Small intestine (tissue), 16 donors: ENCODE data around the gene MAGEA11. TPM values are rescaled to one million over a fixed set of nuclear protein-coding genes. Genes with fewer than 3 reads are reported as not detected.
"Not testable (repeated sequence)": the region's sequence is repeated elsewhere in the genome, so short reads cannot be mapped to it uniquely, and the experiment has no call there.

Experiments used
- DNase-seq, 2 donors: peaks; one replicate each; pipeline versions ENCODE4 v3.0.0 to v3.0.0-alpha.2; 2013
- FAIRE-seq: peaks from 2 replicates; lab custom pipeline; 2012; peaks lifted over from hg19 to GRCh38; lab: Jason Lieb, UNC
- H3K27ac ChIP-seq, 3 donors: one replicate each; pipeline ENCODE4 v1.5.1; 2013; ENCODE audit warnings: low read length in 2 of 3, mild to moderate bottlenecking in 2 of 3, control low read depth in 1 of 3, inconsistent platforms in 1 of 3, low read depth in 1 of 3, moderate library complexity in 1 of 3
- H3K27me3 ChIP-seq, 3 donors: one replicate each; pipeline ENCODE4 v1.6.1; 2013; ENCODE audit warnings: low read length in 3 of 3, inconsistent platforms in 1 of 3; ENCODE audit not compliant: control insufficient read depth in 3 of 3, insufficient read depth in 3 of 3
- H3K36me3 ChIP-seq, 3 donors: one replicate each; pipeline ENCODE4 v1.6.1; 2013; ENCODE audit warnings: low read length in 3 of 3, inconsistent platforms in 1 of 3, low read depth in 1 of 3, mild to moderate bottlenecking in 1 of 3, moderate library complexity in 1 of 3; ENCODE audit not compliant: control insufficient read depth in 3 of 3, insufficient read depth in 2 of 3
- H3K4me1 ChIP-seq, 3 donors: one replicate each; pipeline ENCODE4 v1.6.1; 2013; ENCODE audit warnings: low read length in 2 of 3, inconsistent platforms in 1 of 3, low read depth in 1 of 3, mild to moderate bottlenecking in 1 of 3, moderate library complexity in 1 of 3; ENCODE audit not compliant: control insufficient read depth in 3 of 3, insufficient read depth in 2 of 3
- H3K4me3 ChIP-seq, 3 donors: one replicate each; pipeline ENCODE4 v1.5.1; 2013; ENCODE audit warnings: low read length in 3 of 3, control low read depth in 1 of 3, inconsistent platforms in 1 of 3, low read depth in 1 of 3, mild to moderate bottlenecking in 1 of 3, moderate library complexity in 1 of 3
- H3K9me3 ChIP-seq, 2 donors: one replicate each; pipeline ENCODE4 v1.6.1; 2013; ENCODE audit warnings: low read depth in 1 of 2, low read length in 1 of 2; ENCODE audit not compliant: control insufficient read depth in 2 of 2, insufficient read depth in 1 of 2
- WGBS, 3 donors: extraction: QIAGEN DNeasy Blood & Tissue Kit; methylation state at CpG; one replicate each; pipeline ENCODE4 v1.1.7; 2013; 5-methylcytosine and 5-hydroxymethylcytosine counted together
- long read RNA-seq, 10 donors: transcript quantifications; one replicate each; lab custom pipeline, GENCODE V29; 2026
- polyA plus RNA-seq, 4 donors: library from polyadenylated mRNA; stranded (reverse) in 3 of 4; unstranded in 1 of 4; fragments of 200-250 nt in 3 of 4; fragments of 120-200 nt in 1 of 4; gene quantifications; one replicate each; pipeline versions ENCODE4 v1.2.1 to v1.2.3, GENCODE V29; 2013
- donor health status: healthy with polysubstance abuse.
- donor health status: control.
- donor health status: control.
- donor health status: Bipolar disorder and iron deficiency.
- donor health status: healthy.

The MAGEA11 gene, protein sequence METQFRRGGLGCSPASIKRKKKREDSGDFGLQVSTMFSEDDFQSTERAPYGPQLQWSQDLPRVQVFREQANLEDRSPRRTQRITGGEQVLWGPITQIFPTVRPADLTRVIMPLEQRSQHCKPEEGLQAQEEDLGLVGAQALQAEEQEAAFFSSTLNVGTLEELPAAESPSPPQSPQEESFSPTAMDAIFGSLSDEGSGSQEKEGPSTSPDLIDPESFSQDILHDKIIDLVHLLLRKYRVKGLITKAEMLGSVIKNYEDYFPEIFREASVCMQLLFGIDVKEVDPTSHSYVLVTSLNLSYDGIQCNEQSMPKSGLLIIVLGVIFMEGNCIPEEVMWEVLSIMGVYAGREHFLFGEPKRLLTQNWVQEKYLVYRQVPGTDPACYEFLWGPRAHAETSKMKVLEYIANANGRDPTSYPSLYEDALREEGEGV
- not detected for polyA plus RNA-seq
- long read RNA-seq, donor 1, result 0 reads
- long read RNA-seq, donor 2, result 0 reads
- long read RNA-seq, donor 3, result 0 reads
- long read RNA-seq, donor 4, result 0 reads
- long read RNA-seq, donor 5, result 0 reads
- long read RNA-seq, donor 6, result 0 reads
- long read RNA-seq, donor 7, partial matches to known transcripts, result 7 of 7 reads
- long read RNA-seq, donor 7, other reads (novel, unspliced or antisense), result 0 of 7 reads
- long read RNA-seq, donor 8, result 0 reads
- long read RNA-seq, donor 9, result 0 reads
- long read RNA-seq, donor 10, result 0 reads

- Histone ChIP-seq H3K36me3 (no peaks in the 10 kb centered on the region), H3K9me3 (no peaks in the 10 kb centered on the region), H3K4me3 (no peak within 1 kb of the TSS), H3K27me3 (no peaks in the 10 kb centered on the region), H3K4me1 (no peaks in the 10 kb centered on the region), H3K27ac (no peak within 1 kb of the TSS)
- DNase-seq (no peak), FAIRE-seq (no peak)
- WGBS, 3 donors, result 76 to 90% (median 79%) methylated on average over 21 to 28 of the region's 29 CpGs
Observed at GRCh38 chrX:149711545-149712236, at the start of gene MAGEA11. TSS of gene MAGEA11 (plus strand) at chrX:149712060. CDS start at chrX:149713160, 1,100 bp downstream.

- not testable (repeated sequence) for DNase-seq, H3K27ac ChIP-seq, H3K27me3 ChIP-seq, H3K9me3 ChIP-seq, H3K36me3 ChIP-seq, H3K4me3 ChIP-seq, FAIRE-seq, H3K4me1 ChIP-seq
- no CpG with 5 or more reads among the region's 3 CpGs for WGBS, 3 donors
Observed at GRCh38 chrX:149675088-149675487, 36.8 kb upstream of the MAGEA11 start.

- H3K4me3 ChIP-seq, H3K27ac ChIP-seq, H3K4me1 ChIP-seq, H3K36me3 ChIP-seq, DNase-seq, H3K27me3 ChIP-seq, H3K9me3 ChIP-seq, FAIRE-seq: not testable (repeated sequence)
- 81% methylated on average over 4 of the region's 8 CpGs; no CpG with 5 or more reads in 2 of the 3 donors for WGBS, 3 donors
Observed at GRCh38 chrX:149675554-149675953, 36.3 kb upstream of the MAGEA11 start.

DNA sequence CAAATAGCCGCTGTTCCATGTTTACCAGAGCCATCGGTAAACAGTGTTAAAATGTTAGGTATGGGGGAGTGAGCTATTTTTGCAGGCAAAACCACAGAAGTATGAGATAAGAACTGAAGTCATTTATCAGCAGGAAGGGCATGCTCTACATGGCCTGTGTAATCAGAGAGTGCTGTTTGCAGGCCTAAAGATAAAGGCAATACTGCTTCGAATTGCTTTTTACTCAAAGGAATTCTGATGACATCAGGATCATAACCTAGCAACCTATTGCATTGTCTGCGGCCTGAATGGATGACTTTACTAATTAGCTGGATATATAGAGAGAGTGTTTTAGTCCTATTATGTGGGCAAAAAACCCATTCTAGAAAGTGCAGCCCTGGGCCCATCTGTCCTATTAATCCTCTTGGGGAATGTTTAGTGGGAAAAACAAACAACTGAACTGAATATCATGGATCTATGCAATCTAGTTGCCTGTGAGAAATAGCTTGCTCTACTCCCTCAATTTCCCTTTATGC is 32.6 kb upstream of the MAGEA11 start:
- not testable (repeated sequence) for H3K4me3 ChIP-seq, H3K27me3 ChIP-seq, H3K36me3 ChIP-seq, H3K4me1 ChIP-seq, H3K9me3 ChIP-seq, H3K27ac ChIP-seq, DNase-seq, FAIRE-seq
- WGBS, 3 donors, result 44% methylated on average over 2 of the region's 4 CpGs; no CpG with 5 or more reads in 2 of the 3 donors

GRCh38 chrX:149681182-149681581 is 30.7 kb upstream of the MAGEA11 start:
- Histone ChIP-seq H3K36me3 (no peaks in the 10 kb centered on the region), H3K4me1 (no peaks in the 10 kb centered on the region), H3K27ac (no peak overlapping the region), H3K4me3 (no peak overlapping the region), H3K9me3 (no peaks in the 10 kb centered on the region), H3K27me3 (no peaks in the 10 kb centered on the region)
- 75 to 96% (median 81%) methylated on average over 2 of the region's 2 CpGs for WGBS, 3 donors
- no peak for DNase-seq
- no peak for FAIRE-seq

GRCh38 chrX:149682031-149682430 is 29.8 kb upstream of the MAGEA11 start:
- Histone ChIP-seq H3K27me3 (no peaks in the 10 kb centered on the region), H3K36me3 (no peaks in the 10 kb centered on the region), H3K4me1 (no peaks in the 10 kb centered on the region), H3K4me3 (no peak overlapping the region), H3K27ac (no peak overlapping the region), H3K9me3 (no peaks in the 10 kb centered on the region)
- DNase-seq (no peak), FAIRE-seq (no peak)
- 62 to 92% (median 73%) methylated on average over 3 of the region's 3 CpGs for WGBS, 3 donors

GRCh38 chrX:149682956-149683947 is 28.6 kb upstream of the MAGEA11 start:
- H3K9me3 ChIP-seq, result no peaks in the 10 kb centered on the region
- H3K4me3 ChIP-seq, result no peak overlapping the region
- no peaks in the 10 kb centered on the region for H3K27me3 ChIP-seq
- no peaks in the 10 kb centered on the region for H3K4me1 ChIP-seq
- 36 to 43% (median 39%) methylated on average over 9 of the region's 9 CpGs for WGBS, 3 donors
- DNase-seq (no peak), FAIRE-seq (no peak)
- H3K36me3 ChIP-seq, result no peaks in the 10 kb centered on the region
- no peak overlapping the region for H3K27ac ChIP-seq
